ENCODE measurements around the gene CAP2.

Gene CAP2

DNA sequence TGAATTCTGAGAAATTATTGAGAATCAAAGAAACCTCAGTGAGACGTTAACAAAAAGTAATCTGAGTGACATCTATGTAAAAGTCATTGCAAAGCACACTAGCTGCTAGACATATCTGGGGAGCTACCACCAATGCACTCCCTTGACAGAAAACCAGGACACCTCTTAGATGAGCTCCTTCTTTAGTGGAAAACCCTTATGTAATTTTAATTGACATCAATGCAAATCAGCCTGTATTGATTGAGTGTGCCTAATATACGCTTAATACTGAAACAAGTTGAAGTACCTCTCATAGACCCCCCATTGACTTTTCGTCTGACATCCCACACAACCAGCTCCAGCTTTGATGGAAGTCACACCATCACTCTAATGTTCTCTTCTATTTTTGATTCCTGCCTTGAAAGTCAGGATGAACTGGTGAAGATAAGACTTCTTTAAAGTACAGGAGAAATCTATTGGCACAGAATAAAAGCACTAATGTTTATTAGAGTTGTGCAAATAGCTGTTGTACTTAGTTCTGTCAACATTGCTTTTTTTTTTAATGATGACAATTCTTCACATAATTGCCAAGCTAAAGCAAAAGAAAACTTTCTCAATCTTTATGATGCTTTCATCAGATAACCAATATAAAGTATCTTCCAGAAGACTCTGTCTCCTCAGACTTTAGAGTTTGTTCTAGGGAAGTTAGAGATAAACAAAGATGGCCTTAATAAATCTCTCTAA, 108.7 kb downstream of the CAP2 start:
- ATAC-seq = no peak
- TF ChIP-seq ISL1 (CRISPR knock-in tag; IDR thresholded peaks at IDR 0.05) = peak; percentile 12; the same call in 1 of the 2 replicates
- TF ChIP-seq, protein P1, sequence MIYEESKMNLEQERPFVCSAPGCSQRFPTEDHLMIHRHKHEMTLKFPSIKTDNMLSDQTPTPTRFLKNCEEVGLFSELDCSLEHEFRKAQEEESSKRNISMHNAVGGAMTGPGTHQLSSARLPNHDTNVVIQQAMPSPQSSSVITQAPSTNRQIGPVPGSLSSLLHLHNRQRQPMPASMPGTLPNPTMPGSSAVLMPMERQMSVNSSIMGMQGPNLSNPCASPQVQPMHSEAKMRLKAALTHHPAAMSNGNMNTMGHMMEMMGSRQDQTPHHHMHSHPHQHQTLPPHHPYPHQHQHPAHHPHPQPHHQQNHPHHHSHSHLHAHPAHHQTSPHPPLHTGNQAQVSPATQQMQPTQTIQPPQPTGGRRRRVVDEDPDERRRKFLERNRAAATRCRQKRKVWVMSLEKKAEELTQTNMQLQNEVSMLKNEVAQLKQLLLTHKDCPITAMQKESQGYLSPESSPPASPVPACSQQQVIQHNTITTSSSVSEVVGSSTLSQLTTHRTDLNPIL (CRISPR knock-in tag; IDR thresholded peaks at IDR 0.05; ENCODE audit: low read depth) = no peak

DNA sequence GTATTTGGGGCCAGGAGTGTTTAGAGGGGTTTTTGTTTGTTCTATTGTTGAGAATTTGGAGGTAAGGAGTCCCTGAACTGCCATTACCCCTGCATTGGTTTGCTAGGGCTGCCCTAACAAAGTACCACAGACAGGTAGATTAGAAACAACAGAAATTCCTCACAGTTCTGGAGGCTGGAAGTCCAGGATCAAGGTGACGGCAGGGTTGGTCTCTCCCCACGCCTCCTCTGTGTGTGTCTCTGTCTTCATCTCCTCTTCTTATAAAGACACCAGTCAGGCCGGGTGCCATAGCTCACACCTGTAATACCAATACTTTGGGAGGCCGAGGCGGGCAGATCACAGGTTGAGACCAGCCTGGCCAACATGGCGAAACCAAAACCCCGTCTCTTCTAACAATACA, 109.7 kb downstream of the CAP2 start:
- no peak for ATAC-seq
- TF ChIP-seq TOX (CRISPR knock-in tag; IDR thresholded peaks at IDR 0.05; ENCODE audit: borderline replicate concordance) (no peak), ISL1 (CRISPR knock-in tag; IDR thresholded peaks at IDR 0.05) (no peak), TCF4 (CRISPR knock-in tag; IDR thresholded peaks at IDR 0.05; ENCODE audit: borderline replicate concordance) (no peak), ARNTL (CRISPR knock-in tag; IDR thresholded peaks at IDR 0.05; ENCODE audit: borderline replicate concordance, low read depth) (no peak), ZFP3 (CRISPR knock-in tag; IDR thresholded peaks at IDR 0.05) (no peak), ZNF565 (CRISPR knock-in tag; conservative IDR thresholded peaks at IDR 0.05; ENCODE audit: low read depth) (no peak), RARB (CRISPR knock-in tag; IDR thresholded peaks at IDR 0.05) (no peak), BACH2 (CRISPR knock-in tag; IDR thresholded peaks at IDR 0.05; ENCODE audit: borderline replicate concordance) (no peak), OSR1 (CRISPR knock-in tag; IDR thresholded peaks at IDR 0.05) (no peak), PPARA (CRISPR knock-in tag; IDR thresholded peaks at IDR 0.05; ENCODE audit: borderline replicate concordance) (no peak), ZFP30 (CRISPR knock-in tag; IDR thresholded peaks at IDR 0.05) (no peak), ESRRG (CRISPR knock-in tag; IDR thresholded peaks at IDR 0.05) (no peak), ZC3H10 (CRISPR knock-in tag; IDR thresholded peaks at IDR 0.05) (no peak), SNAI2 (CRISPR knock-in tag; IDR thresholded peaks at IDR 0.05) (no peak), GLIS3 (CRISPR knock-in tag; IDR thresholded peaks at IDR 0.05) (no peak)
- TF ChIP-seq, protein P2, sequence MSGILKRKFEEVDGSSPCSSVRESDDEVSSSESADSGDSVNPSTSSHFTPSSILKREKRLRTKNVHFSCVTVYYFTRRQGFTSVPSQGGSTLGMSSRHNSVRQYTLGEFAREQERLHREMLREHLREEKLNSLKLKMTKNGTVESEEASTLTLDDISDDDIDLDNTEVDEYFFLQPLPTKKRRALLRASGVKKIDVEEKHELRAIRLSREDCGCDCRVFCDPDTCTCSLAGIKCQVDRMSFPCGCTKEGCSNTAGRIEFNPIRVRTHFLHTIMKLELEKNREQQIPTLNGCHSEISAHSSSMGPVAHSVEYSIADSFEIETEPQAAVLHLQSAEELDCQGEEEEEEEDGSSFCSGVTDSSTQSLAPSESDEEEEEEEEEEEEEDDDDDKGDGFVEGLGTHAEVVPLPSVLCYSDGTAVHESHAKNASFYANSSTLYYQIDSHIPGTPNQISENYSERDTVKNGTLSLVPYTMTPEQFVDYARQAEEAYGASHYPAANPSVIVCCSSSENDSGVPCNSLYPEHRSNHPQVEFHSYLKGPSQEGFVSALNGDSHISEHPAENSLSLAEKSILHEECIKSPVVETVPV (CRISPR knock-in tag; IDR thresholded peaks at IDR 0.05) = no peak
- TF ChIP-seq, protein P3, sequence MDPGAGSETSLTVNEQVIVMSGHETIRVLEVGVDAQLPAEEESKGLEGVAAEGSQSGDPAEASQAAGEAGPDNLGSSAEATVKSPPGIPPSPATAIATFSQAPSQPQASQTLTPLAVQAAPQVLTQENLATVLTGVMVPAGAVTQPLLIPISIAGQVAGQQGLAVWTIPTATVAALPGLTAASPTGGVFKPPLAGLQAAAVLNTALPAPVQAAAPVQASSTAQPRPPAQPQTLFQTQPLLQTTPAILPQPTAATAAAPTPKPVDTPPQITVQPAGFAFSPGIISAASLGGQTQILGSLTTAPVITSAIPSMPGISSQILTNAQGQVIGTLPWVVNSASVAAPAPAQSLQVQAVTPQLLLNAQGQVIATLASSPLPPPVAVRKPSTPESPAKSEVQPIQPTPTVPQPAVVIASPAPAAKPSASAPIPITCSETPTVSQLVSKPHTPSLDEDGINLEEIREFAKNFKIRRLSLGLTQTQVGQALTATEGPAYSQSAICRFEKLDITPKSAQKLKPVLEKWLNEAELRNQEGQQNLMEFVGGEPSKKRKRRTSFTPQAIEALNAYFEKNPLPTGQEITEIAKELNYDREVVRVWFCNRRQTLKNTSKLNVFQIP (CRISPR knock-in tag; IDR thresholded peaks at IDR 0.05; ENCODE audit: borderline replicate concordance, low read depth) = no peak
- TF ChIP-seq, protein P4, sequence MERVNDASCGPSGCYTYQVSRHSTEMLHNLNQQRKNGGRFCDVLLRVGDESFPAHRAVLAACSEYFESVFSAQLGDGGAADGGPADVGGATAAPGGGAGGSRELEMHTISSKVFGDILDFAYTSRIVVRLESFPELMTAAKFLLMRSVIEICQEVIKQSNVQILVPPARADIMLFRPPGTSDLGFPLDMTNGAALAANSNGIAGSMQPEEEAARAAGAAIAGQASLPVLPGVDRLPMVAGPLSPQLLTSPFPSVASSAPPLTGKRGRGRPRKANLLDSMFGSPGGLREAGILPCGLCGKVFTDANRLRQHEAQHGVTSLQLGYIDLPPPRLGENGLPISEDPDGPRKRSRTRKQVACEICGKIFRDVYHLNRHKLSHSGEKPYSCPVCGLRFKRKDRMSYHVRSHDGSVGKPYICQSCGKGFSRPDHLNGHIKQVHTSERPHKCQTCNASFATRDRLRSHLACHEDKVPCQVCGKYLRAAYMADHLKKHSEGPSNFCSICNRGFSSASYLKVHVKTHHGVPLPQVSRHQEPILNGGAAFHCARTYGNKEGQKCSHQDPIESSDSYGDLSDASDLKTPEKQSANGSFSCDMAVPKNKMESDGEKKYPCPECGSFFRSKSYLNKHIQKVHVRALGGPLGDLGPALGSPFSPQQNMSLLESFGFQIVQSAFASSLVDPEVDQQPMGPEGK (CRISPR knock-in tag; IDR thresholded peaks at IDR 0.05; ENCODE audit: borderline replicate concordance) = no peak
- TF ChIP-seq, protein P1 (CRISPR knock-in tag; IDR thresholded peaks at IDR 0.05; ENCODE audit: low read depth) = no peak

DNA sequence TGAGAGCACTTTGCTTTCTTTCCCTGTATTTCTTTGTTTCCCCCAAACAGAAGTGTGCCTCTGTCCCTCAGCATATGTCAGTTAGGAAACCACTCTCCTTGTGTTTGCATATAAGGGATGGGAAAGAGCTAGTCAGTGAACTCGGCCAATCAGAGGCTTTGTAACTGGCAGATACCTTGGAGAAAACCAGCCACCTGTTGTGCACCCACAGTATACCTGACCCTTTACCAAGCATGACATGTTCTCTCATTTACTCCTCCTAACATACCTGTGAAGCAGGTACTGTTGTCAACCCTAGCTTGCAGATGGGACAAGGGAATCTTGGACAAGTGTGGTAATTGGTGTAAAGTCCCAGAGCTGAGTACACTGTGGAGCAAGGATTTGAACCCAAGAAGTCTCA, 110.6 kb downstream of the CAP2 start:
- no peak for TF ChIP-seq ZNF565 (CRISPR knock-in tag; conservative IDR thresholded peaks at IDR 0.05; ENCODE audit: low read depth)
- TF ChIP-seq TCF4 (CRISPR knock-in tag; IDR thresholded peaks at IDR 0.05; ENCODE audit: borderline replicate concordance) = no peak
- no peak for TF ChIP-seq BACH2 (CRISPR knock-in tag; IDR thresholded peaks at IDR 0.05; ENCODE audit: borderline replicate concordance)
- no peak for TF ChIP-seq ESRRG (CRISPR knock-in tag; IDR thresholded peaks at IDR 0.05)
- TF ChIP-seq, protein P5, sequence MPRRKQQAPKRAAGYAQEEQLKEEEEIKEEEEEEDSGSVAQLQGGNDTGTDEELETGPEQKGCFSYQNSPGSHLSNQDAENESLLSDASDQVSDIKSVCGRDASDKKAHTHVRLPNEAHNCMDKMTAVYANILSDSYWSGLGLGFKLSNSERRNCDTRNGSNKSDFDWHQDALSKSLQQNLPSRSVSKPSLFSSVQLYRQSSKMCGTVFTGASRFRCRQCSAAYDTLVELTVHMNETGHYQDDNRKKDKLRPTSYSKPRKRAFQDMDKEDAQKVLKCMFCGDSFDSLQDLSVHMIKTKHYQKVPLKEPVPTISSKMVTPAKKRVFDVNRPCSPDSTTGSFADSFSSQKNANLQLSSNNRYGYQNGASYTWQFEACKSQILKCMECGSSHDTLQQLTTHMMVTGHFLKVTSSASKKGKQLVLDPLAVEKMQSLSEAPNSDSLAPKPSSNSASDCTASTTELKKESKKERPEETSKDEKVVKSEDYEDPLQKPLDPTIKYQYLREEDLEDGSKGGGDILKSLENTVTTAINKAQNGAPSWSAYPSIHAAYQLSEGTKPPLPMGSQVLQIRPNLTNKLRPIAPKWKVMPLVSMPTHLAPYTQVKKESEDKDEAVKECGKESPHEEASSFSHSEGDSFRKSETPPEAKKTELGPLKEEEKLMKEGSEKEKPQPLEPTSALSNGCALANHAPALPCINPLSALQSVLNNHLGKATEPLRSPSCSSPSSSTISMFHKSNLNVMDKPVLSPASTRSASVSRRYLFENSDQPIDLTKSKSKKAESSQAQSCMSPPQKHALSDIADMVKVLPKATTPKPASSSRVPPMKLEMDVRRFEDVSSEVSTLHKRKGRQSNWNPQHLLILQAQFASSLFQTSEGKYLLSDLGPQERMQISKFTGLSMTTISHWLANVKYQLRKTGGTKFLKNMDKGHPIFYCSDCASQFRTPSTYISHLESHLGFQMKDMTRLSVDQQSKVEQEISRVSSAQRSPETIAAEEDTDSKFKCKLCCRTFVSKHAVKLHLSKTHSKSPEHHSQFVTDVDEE (CRISPR knock-in tag; IDR thresholded peaks at IDR 0.05) = no peak
- no peak for TF ChIP-seq ZNF70 (CRISPR knock-in tag; IDR thresholded peaks at IDR 0.05)
- TF ChIP-seq, protein P1 (CRISPR knock-in tag; IDR thresholded peaks at IDR 0.05; ENCODE audit: low read depth) = no peak
- no peak for TF ChIP-seq TOX (CRISPR knock-in tag; IDR thresholded peaks at IDR 0.05; ENCODE audit: borderline replicate concordance)
- TF ChIP-seq ZC3H10 (CRISPR knock-in tag; IDR thresholded peaks at IDR 0.05) = no peak

More for the DNA sequence above, 110.6 kb downstream of the CAP2 start:
- ATAC-seq = no peak
